Measurements from ENCODE around the gene E2F2. TPM values are rescaled to one million over a fixed set of nuclear protein-coding genes. Genes with fewer than 3 reads are reported as not detected.

E2F2 gene
- total RNA-seq, 3 donors from 2014 or later (not counting 1 experiment from before 2014, with no cell fraction given), result 2.1 to 3.9 (median 3.2) TPM

- no peaks in the 10 kb centered on the region for H3K9me3 Mint-ChIP-seq
- WGBS (ENCODE audit: insufficient coverage), result 100% methylated on average over 1 of the region's 3 CpGs
- H3K27ac Mint-ChIP-seq, result no peak overlapping the region
- Histone ChIP-seq H3K4me1 (ENCODE audit: control insufficient read depth, insufficient read depth, low read length) (peaks cover 66% of the 10 kb centered on the region), H3K36me3 (ENCODE audit: control insufficient read depth, insufficient read depth, low read length) (no peaks in the 10 kb centered on the region), H3K27me3 (ENCODE audit: control insufficient read depth, insufficient read depth, low read length) (no peaks in the 10 kb centered on the region), H3K27ac (ENCODE audit: low read length) (peak overlapping the region; percentile 56), H3K9me3 (ENCODE audit: control insufficient read depth, insufficient read depth, low read length) (no peaks in the 10 kb centered on the region), H3K4me3 (ENCODE audit: low read length) (no peak overlapping the region)
- H3K36me3 Mint-ChIP-seq, result no peaks in the 10 kb centered on the region
- no peaks in the 10 kb centered on the region for H3K27me3 Mint-ChIP-seq (ENCODE audit: low read depth in 2 of 2)
- ATAC-seq, result no peak
- intact Hi-C loops (cut with micrococcal nuclease), result no loop called here
- no peak for DNase-seq
- peaks cover 31 to 51% of the 10 kb centered on the region in 2 donors for H3K4me1 Mint-ChIP-seq
- H3K4me3 Mint-ChIP-seq, result no peak overlapping the region
- TF ChIP-seq CTCF (IDR thresholded peaks at IDR 0.05), result no peak
Measured at GRCh38 chr1:23524163-23524562, 6.9 kb downstream of the E2F2 start.

DNA sequence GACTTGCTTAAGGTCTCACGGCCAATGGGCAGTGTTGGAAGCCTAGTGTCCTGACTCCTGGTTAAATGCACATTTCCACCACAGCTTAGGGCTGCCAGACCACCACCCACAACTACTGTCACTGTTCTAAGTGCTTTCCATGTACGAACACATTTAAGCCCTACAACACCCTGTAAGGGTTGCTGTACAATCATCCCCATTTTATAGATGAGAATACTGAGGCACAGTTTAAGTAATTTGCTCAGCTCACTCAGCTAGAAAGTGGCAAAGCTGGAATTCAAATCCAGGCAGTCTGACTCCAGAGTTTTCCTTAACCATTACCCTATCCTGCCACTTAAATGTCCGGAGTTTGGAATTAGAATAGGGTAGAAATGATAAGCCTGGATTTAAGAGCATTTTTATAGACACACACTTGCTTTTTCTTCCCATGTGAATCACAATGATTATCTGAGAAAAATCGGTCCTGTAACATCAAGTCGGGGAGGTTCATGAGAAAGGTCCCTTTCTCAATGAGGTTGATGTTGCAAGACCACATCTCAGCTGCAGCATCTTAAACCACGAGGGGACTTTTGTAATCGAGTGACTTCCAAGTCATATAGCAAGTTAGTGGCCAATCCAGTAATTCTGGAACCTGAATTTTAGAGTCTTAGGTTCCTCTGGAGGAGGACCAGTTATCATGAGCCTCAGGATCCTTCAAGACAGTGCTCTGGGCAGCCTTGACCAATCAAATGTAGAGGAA, 8.6 kb downstream of the E2F2 start:
- 56% methylated on average over 6 of the region's 7 CpGs for WGBS (ENCODE audit: insufficient coverage)
- ATAC-seq, result peak in 2 of 3 donors; percentile 24 to 40
- Histone ChIP-seq H3K27me3 (ENCODE audit: control insufficient read depth, insufficient read depth, low read length) (no peaks in the 10 kb centered on the region), H3K9me3 (ENCODE audit: control insufficient read depth, insufficient read depth, low read length) (no peaks in the 10 kb centered on the region), H3K4me3 (ENCODE audit: low read length) (no peak overlapping the region), H3K36me3 (ENCODE audit: control insufficient read depth, insufficient read depth, low read length) (no peaks in the 10 kb centered on the region), H3K27ac (ENCODE audit: low read length) (peak overlapping the region; percentile 14), H3K4me1 (ENCODE audit: control insufficient read depth, insufficient read depth, low read length) (peaks cover 49% of the 10 kb centered on the region)
- Mint-ChIP-seq H3K27ac (peak overlapping the region; percentile 31 to 81), H3K9me3 (no peaks in the 10 kb centered on the region), H3K4me1 (peaks cover 20 to 34% of the 10 kb centered on the region in 2 donors), H3K27me3 (ENCODE audit: low read depth in 2 of 2) (no peaks in the 10 kb centered on the region), H3K36me3 (no peaks in the 10 kb centered on the region), H3K4me3 (no peak overlapping the region)
- peak in 1 of 2 donors; percentile 29 for DNase-seq
- TF ChIP-seq CTCF (IDR thresholded peaks at IDR 0.05), result no peak
- intact Hi-C loops (cut with micrococcal nuclease), result no loop called here

GRCh38 chr1:23521588-23521987, 9.4 kb downstream of the E2F2 start:
- no peak for ATAC-seq
- Mint-ChIP-seq H3K27me3 (ENCODE audit: low read depth in 2 of 2) (no peaks in the 10 kb centered on the region), H3K4me1 (peaks cover 15 to 25% of the 10 kb centered on the region in 2 donors), H3K27ac (peak overlapping the region in 1 of 2 donors; percentile 24), H3K36me3 (no peaks in the 10 kb centered on the region), H3K4me3 (no peak overlapping the region), H3K9me3 (no peaks in the 10 kb centered on the region)
- no peak overlapping the region for H3K27ac ChIP-seq (ENCODE audit: low read length)
- TF ChIP-seq CTCF (IDR thresholded peaks at IDR 0.05), result no peak
- DNase-seq, result no peak
- H3K36me3 ChIP-seq (ENCODE audit: control insufficient read depth, insufficient read depth, low read length), result no peaks in the 10 kb centered on the region
- peaks cover 41% of the 10 kb centered on the region for H3K4me1 ChIP-seq (ENCODE audit: control insufficient read depth, insufficient read depth, low read length)
- H3K9me3 ChIP-seq (ENCODE audit: control insufficient read depth, insufficient read depth, low read length), result no peaks in the 10 kb centered on the region
- intact Hi-C loops (cut with micrococcal nuclease), result no loop called here
- no peaks in the 10 kb centered on the region for H3K27me3 ChIP-seq (ENCODE audit: control insufficient read depth, insufficient read depth, low read length)
- no peak overlapping the region for H3K4me3 ChIP-seq (ENCODE audit: low read length)
- WGBS (ENCODE audit: insufficient coverage), result 96% methylated on average over 16 of the region's 16 CpGs

DNA sequence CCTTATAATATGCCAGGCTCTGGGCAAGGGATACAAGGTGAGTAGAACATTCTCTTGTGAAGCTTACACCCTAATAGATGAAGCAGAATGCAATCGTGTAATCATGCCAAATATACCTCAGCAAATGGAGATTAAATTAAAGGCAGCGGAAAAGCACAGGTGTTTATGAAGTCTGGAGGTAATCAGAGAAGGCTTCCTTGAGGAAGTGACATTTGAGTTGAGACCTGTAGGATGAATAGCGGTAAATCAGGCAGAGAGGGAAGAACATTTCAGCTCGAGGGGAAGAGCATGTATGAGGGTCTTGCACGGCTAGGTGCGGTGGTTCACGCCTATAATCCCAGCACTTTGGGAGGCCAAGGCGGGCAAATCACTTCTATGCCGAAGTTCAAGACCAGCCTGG, 13.5 kb downstream of the E2F2 start:
- no peaks in the 10 kb centered on the region for H3K27me3 ChIP-seq (ENCODE audit: control insufficient read depth, insufficient read depth, low read length)
- no peak for ATAC-seq
- Mint-ChIP-seq H3K36me3 (no peaks in the 10 kb centered on the region), H3K4me1 (peaks cover 0 to 5% of the 10 kb centered on the region in 2 donors), H3K27ac (no peak overlapping the region), H3K4me3 (no peak overlapping the region), H3K27me3 (ENCODE audit: low read depth in 2 of 2) (no peaks in the 10 kb centered on the region), H3K9me3 (no peaks in the 10 kb centered on the region)
- no peaks in the 10 kb centered on the region for H3K9me3 ChIP-seq (ENCODE audit: control insufficient read depth, insufficient read depth, low read length)
- no peaks in the 10 kb centered on the region for H3K36me3 ChIP-seq (ENCODE audit: control insufficient read depth, insufficient read depth, low read length)
- H3K4me1 ChIP-seq (ENCODE audit: control insufficient read depth, insufficient read depth, low read length), result peaks cover under 1% of the 10 kb centered on the region
- WGBS (ENCODE audit: insufficient coverage), result 99% methylated on average over 9 of the region's 9 CpGs
- TF ChIP-seq CTCF (IDR thresholded peaks at IDR 0.05), result no peak
- no peak for DNase-seq
- H3K27ac ChIP-seq (ENCODE audit: low read length), result no peak overlapping the region
- no peak overlapping the region for H3K4me3 ChIP-seq (ENCODE audit: low read length)
- intact Hi-C loops (cut with micrococcal nuclease), result no loop called here
